Measurements from ENCODE around the gene PLA1A. TPM values are rescaled to one million over a fixed set of nuclear protein-coding genes. Genes with fewer than 3 reads are reported as not detected.

The PLA1A gene
- total RNA-seq, 1 donor from 2014 or later, result 1.7 TPM

- no peaks in the 10 kb centered on the region for H3K27me3 ChIP-seq
- no peaks in the 10 kb centered on the region for H3K9me3 ChIP-seq
- H3K4me3 ChIP-seq, result peak within 1 kb of the TSS; percentile 56 to 72
- no peak for TF ChIP-seq POLR2A (IDR thresholded peaks at IDR 0.05)
- peak in 1 of 2 donors; percentile 72 for TF ChIP-seq POLR2AphosphoS5 (IDR thresholded peaks at IDR 0.05; ENCODE audit: insufficient read depth in 1 of 2, low read depth in 1 of 2)
- TF ChIP-seq CTCF (IDR thresholded peaks at IDR 0.05), result no peak
- no peaks in the 10 kb centered on the region for H3K36me3 ChIP-seq
- H3K27ac ChIP-seq, result peak within 1 kb of the TSS; percentile 88
- H3K4me1 ChIP-seq, result peaks cover 19% of the 10 kb centered on the region
- DNase-seq (ENCODE audit: extremely low spot score in 2 of 2), result no peak
- intact Hi-C loops (cut with DNase I), result no loop called here
These were observed 18.2 kb upstream of the PLA1A start, which contains the start of gene ADPRH for GRCh38 chr3:119579366-119580066. Gene ADPRH, plus strand, starts transcription at chr3:119579492. Its CDS starts 2,678 bp downstream, at chr3:119582170.

GRCh38 chr3:119580067-119580760, 17.5 kb upstream of the PLA1A start:
- peaks cover 19% of the 10 kb centered on the region for H3K4me1 ChIP-seq
- no peak for TF ChIP-seq POLR2A (IDR thresholded peaks at IDR 0.05)
- intact Hi-C loops (cut with DNase I), result no loop called here
- no peaks in the 10 kb centered on the region for H3K9me3 ChIP-seq
- peak overlapping the region; percentile 88 for H3K27ac ChIP-seq
- no peak for DNase-seq (ENCODE audit: extremely low spot score in 2 of 2)
- H3K36me3 ChIP-seq, result no peaks in the 10 kb centered on the region
- peak overlapping the region; percentile 56 to 72 for H3K4me3 ChIP-seq
- no peaks in the 10 kb centered on the region for H3K27me3 ChIP-seq

GRCh38 chr3:119582178-119582577, 15.5 kb upstream of the PLA1A start:
- H3K4me3 ChIP-seq, result no peak overlapping the region
- H3K27ac ChIP-seq, result no peak overlapping the region
- DNase-seq (ENCODE audit: extremely low spot score in 2 of 2), result no peak
- no peaks in the 10 kb centered on the region for H3K36me3 ChIP-seq
- H3K4me1 ChIP-seq, result peaks cover 19% of the 10 kb centered on the region
- H3K9me3 ChIP-seq, result no peaks in the 10 kb centered on the region
- no peaks in the 10 kb centered on the region for H3K27me3 ChIP-seq
- intact Hi-C loops (cut with DNase I), result no loop called here
- TF ChIP-seq POLR2AphosphoS5 (IDR thresholded peaks at IDR 0.05; ENCODE audit: insufficient read depth in 1 of 2, low read depth in 1 of 2) (no peak), POLR2A (IDR thresholded peaks at IDR 0.05) (no peak), CTCF (IDR thresholded peaks at IDR 0.05) (no peak)

GRCh38 chr3:119585208-119585607, 12.5 kb upstream of the PLA1A start:
- H3K4me1 ChIP-seq, result peaks cover 8% of the 10 kb centered on the region
- H3K9me3 ChIP-seq, result no peaks in the 10 kb centered on the region
- H3K27me3 ChIP-seq, result no peaks in the 10 kb centered on the region
- H3K4me3 ChIP-seq, result no peak overlapping the region
- H3K27ac ChIP-seq, result no peak overlapping the region
- intact Hi-C loops (cut with DNase I), result no loop called here
- H3K36me3 ChIP-seq, result no peaks in the 10 kb centered on the region
- no peak for DNase-seq (ENCODE audit: extremely low spot score in 2 of 2)
- no peak for TF ChIP-seq CTCF (IDR thresholded peaks at IDR 0.05)
- no peak for TF ChIP-seq POLR2AphosphoS5 (IDR thresholded peaks at IDR 0.05; ENCODE audit: insufficient read depth in 1 of 2, low read depth in 1 of 2)
- no peak for TF ChIP-seq POLR2A (IDR thresholded peaks at IDR 0.05)

- intact Hi-C loops (cut with DNase I), result no loop called here
- Histone ChIP-seq H3K4me3 (no peak overlapping the region), H3K4me1 (peaks cover under 1% of the 10 kb centered on the region), H3K27ac (no peak overlapping the region), H3K27me3 (no peaks in the 10 kb centered on the region), H3K9me3 (no peaks in the 10 kb centered on the region), H3K36me3 (no peaks in the 10 kb centered on the region)
- TF ChIP-seq POLR2AphosphoS5 (IDR thresholded peaks at IDR 0.05; ENCODE audit: insufficient read depth in 1 of 2, low read depth in 1 of 2), result no peak
- TF ChIP-seq POLR2A (IDR thresholded peaks at IDR 0.05), result no peak
- TF ChIP-seq CTCF (IDR thresholded peaks at IDR 0.05), result no peak
- DNase-seq (ENCODE audit: extremely low spot score in 2 of 2), result no peak
These were observed 11.7 kb upstream of the PLA1A start for GRCh38 chr3:119585856-119586570.
